ENCODE measurements around the gene COX7B2.

DNA sequence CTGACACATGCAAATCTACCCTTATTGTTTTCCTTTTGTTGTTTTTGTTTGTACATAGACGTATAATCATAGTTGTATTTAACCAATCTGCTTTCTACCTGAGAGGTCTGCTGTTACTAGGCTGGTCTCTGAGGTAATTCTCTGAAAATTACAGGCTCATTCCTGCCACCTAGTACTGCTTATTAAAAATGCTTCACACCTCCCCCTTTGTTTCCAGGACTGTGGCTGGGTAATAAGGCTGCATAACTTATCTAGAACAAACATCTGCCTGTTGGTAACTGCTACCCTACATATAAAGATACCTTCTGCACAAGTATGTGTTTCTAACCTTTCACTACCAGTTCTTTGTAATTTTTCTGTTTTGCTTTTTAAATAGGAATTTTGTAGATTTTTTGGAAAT is 34.2 kb downstream of the COX7B2 start:
- TF ChIP-seq, protein P1, sequence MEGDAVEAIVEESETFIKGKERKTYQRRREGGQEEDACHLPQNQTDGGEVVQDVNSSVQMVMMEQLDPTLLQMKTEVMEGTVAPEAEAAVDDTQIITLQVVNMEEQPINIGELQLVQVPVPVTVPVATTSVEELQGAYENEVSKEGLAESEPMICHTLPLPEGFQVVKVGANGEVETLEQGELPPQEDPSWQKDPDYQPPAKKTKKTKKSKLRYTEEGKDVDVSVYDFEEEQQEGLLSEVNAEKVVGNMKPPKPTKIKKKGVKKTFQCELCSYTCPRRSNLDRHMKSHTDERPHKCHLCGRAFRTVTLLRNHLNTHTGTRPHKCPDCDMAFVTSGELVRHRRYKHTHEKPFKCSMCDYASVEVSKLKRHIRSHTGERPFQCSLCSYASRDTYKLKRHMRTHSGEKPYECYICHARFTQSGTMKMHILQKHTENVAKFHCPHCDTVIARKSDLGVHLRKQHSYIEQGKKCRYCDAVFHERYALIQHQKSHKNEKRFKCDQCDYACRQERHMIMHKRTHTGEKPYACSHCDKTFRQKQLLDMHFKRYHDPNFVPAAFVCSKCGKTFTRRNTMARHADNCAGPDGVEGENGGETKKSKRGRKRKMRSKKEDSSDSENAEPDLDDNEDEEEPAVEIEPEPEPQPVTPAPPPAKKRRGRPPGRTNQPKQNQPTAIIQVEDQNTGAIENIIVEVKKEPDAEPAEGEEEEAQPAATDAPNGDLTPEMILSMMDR (IDR thresholded peaks at IDR 0.05) = no peak
- no peak for TF ChIP-seq POLR2A (IDR thresholded peaks at IDR 0.05)

Data from esophagus squamous epithelium (tissue), 4 donors.